H9 (cell line): ENCODE data around the gene SLC34A3. TPM values are rescaled to one million over a fixed set of nuclear protein-coding genes. Genes with fewer than 3 reads are reported as not detected.

Experiments
- DNase-seq: peaks from one replicate; pipeline ENCODE4 v3.0.0-alpha.2; 2017
- H2AFZ ChIP-seq: one replicate; pipeline ENCODE4 v1.6.1; 2013; ENCODE audit warnings: mild to moderate bottlenecking, low read length, control low read depth, moderate library complexity
- H2AK5ac ChIP-seq: 2 replicates; pipeline ENCODE4 v1.6.1; 2013; ENCODE audit warnings: low read length, control low read depth, mixed read lengths; ENCODE audit not compliant: insufficient read length
- H2BK120ac ChIP-seq: one replicate; pipeline ENCODE4 v1.6.1; 2013; ENCODE audit warnings: low read depth, mild to moderate bottlenecking, low read length, control low read depth, inconsistent platforms; ENCODE audit not compliant: poor library complexity, severe bottlenecking
- H2BK12ac ChIP-seq: 2 replicates; pipeline ENCODE4 v1.6.1; 2013; ENCODE audit warnings: low read length, control low read depth, mixed read lengths, low read depth; ENCODE audit not compliant: insufficient read length
- H2BK15ac ChIP-seq: 2 replicates; pipeline ENCODE4 v1.6.1; 2013; ENCODE audit warnings: low read depth, low read length, control low read depth
- H2BK20ac ChIP-seq: one replicate; pipeline ENCODE4 v1.6.1; 2013; ENCODE audit warnings: low read depth, mild to moderate bottlenecking, low read length, control low read depth, inconsistent platforms; ENCODE audit not compliant: poor library complexity, severe bottlenecking
- H2BK5ac ChIP-seq: 2 replicates; pipeline ENCODE4 v1.6.1; 2013; ENCODE audit warnings: low read length, control low read depth, mixed read lengths; ENCODE audit not compliant: insufficient read length
- H3K14ac ChIP-seq: 2 replicates; pipeline ENCODE4 v1.6.1; 2013; ENCODE audit warnings: low read length, control low read depth; ENCODE audit not compliant: insufficient read depth
- H3K18ac ChIP-seq: 2 replicates; pipeline ENCODE4 v1.6.1; 2013; ENCODE audit warnings: low read depth, mild to moderate bottlenecking, mixed read lengths, low read length, control low read depth; ENCODE audit not compliant: insufficient read length
- H3K23ac ChIP-seq: 2 replicates; pipeline ENCODE4 v1.6.1; 2013; ENCODE audit warnings: low read length, control low read depth, mixed read lengths, low read depth; ENCODE audit not compliant: insufficient read length
- H3K23me2 ChIP-seq: 2 replicates; pipeline ENCODE4 v1.6.1; 2013; ENCODE audit warnings: low read depth, mild to moderate bottlenecking, mixed read lengths, low read length, control low read depth; ENCODE audit not compliant: insufficient read length, poor library complexity, severe bottlenecking
- H3K27ac ChIP-seq: 2 replicates; pipeline ENCODE4 v1.5.1; 2013; ENCODE audit warnings: low read length, control low read depth, mixed read lengths, low read depth; ENCODE audit not compliant: insufficient read length
- H3K27me3 ChIP-seq: 2 replicates; pipeline ENCODE4 v1.6.1; 2013; ENCODE audit warnings: low read length, control low read depth, inconsistent platforms; ENCODE audit not compliant: insufficient read depth
- H3K4ac ChIP-seq: 2 replicates; pipeline ENCODE4 v1.6.1; 2013; ENCODE audit warnings: low read depth, mild to moderate bottlenecking, control low read depth, inconsistent platforms, low read length, moderate library complexity
- H3K4me1 ChIP-seq: 2 replicates; pipeline ENCODE4 v1.6.1; 2013; ENCODE audit warnings: low read length, control low read depth, inconsistent platforms; ENCODE audit not compliant: insufficient read depth
- H3K4me2 ChIP-seq: 2 replicates; pipeline ENCODE4 v1.6.1; 2013; ENCODE audit warnings: low read length, control low read depth, mixed read lengths; ENCODE audit not compliant: insufficient read length, insufficient read depth
- H3K56ac ChIP-seq: 2 replicates; pipeline ENCODE4 v1.6.1; 2013; ENCODE audit warnings: low read depth, mild to moderate bottlenecking, mixed read lengths, low read length, control low read depth; ENCODE audit not compliant: insufficient read length
- H3K79me1 ChIP-seq: 2 replicates; pipeline ENCODE4 v1.6.1; 2013; ENCODE audit warnings: low read depth, mild to moderate bottlenecking, moderate library complexity, low read length, control low read depth, inconsistent platforms; ENCODE audit not compliant: insufficient read depth, poor library complexity, severe bottlenecking
- H3K79me2 ChIP-seq: 2 replicates; pipeline ENCODE4 v1.6.1; 2013; ENCODE audit warnings: low read length, control low read depth, inconsistent platforms; ENCODE audit not compliant: insufficient read depth
- H3K9ac ChIP-seq: 2 replicates; pipeline ENCODE4 v1.6.1; 2013; ENCODE audit warnings: low read length, control low read depth, mixed read lengths; ENCODE audit not compliant: insufficient read length; ENCODE audit errors: extremely low read depth
- H3K9me3 ChIP-seq: one replicate; pipeline ENCODE4 v1.6.1; 2013; ENCODE audit warnings: low read depth, low read length, inconsistent platforms; ENCODE audit not compliant: control insufficient read depth
- H3T11ph ChIP-seq: one replicate; pipeline ENCODE4 v1.6.1; 2013; ENCODE audit warnings: mild to moderate bottlenecking, low read length, control low read depth, inconsistent platforms
- H4K20me1 ChIP-seq: one replicate; pipeline ENCODE4 v1.6.1; 2013; ENCODE audit not compliant: control insufficient read depth, insufficient read length, insufficient read depth
- H4K5ac ChIP-seq: 2 replicates; pipeline ENCODE4 v1.6.1; 2013; ENCODE audit warnings: low read depth, mild to moderate bottlenecking, mixed read lengths, low read length, control low read depth; ENCODE audit not compliant: insufficient read length
- H4K8ac ChIP-seq: replicated peaks from 2 replicates; pipeline ENCODE4 v1.6.1; 2013; ENCODE audit warnings: low read length, control low read depth, mixed read lengths, low read depth; ENCODE audit not compliant: insufficient read length
- H4K91ac ChIP-seq: 2 replicates; pipeline ENCODE4 v1.6.1; 2013; ENCODE audit warnings: low read depth, mild to moderate bottlenecking, moderate library complexity, mixed read lengths, low read length, control low read depth; ENCODE audit not compliant: insufficient read length
- H3K27ac Mint-ChIP-seq, 3 experiments: 2 replicates in 2 of 3; 3 replicates in 1 of 3; pipeline ENCODE4 v1.8.0; 2020 to 2021; ENCODE audit warnings: mixed read lengths in 3 of 3, mild to moderate bottlenecking in 1 of 3, moderate library complexity in 1 of 3
- H3K27me3 Mint-ChIP-seq: 2 replicates; pipeline ENCODE4 v1.8.0; 2021; ENCODE audit warnings: low read depth, mild to moderate bottlenecking, moderate library complexity, mixed read lengths
- H3K36me3 Mint-ChIP-seq, 3 experiments: 2 replicates in 2 of 3; 3 replicates in 1 of 3; pipeline ENCODE4 v1.8.0; 2020 to 2021; ENCODE audit warnings: low read depth in 3 of 3, mixed read lengths in 3 of 3; ENCODE audit not compliant: insufficient read depth in 1 of 3
- H3K4me1 Mint-ChIP-seq, 2 experiments: 2 replicates each; pipeline ENCODE4 v1.8.0; 2020; ENCODE audit warnings: mixed read lengths in 2 of 2
- H3K4me3 Mint-ChIP-seq, 2 experiments: 2 replicates in 1 of 2; 3 replicates in 1 of 2; pipeline ENCODE4 v1.8.0; 2020 to 2021; ENCODE audit warnings: mild to moderate bottlenecking in 2 of 2, mixed read lengths in 2 of 2, moderate library complexity in 1 of 2
- H3K9me3 Mint-ChIP-seq, 2 experiments: 2 replicates in 1 of 2; 3 replicates in 1 of 2; pipeline ENCODE4 v1.8.0; 2020; ENCODE audit warnings: mild to moderate bottlenecking in 2 of 2, mixed read lengths in 2 of 2, moderate library complexity in 1 of 2
- WGBS: extraction: QIAGEN DNeasy Blood & Tissue Kit; methylation state at CpG from one replicate; pipeline ENCODE4 v1.1.7; 2013; ENCODE audit warnings: missing lambda C conversion rate, low lambda C conversion rate, mixed read lengths; ENCODE audit not compliant: insufficient read length; ENCODE audit errors: extremely low coverage; 5-methylcytosine and 5-hydroxymethylcytosine counted together
- total RNA-seq: library from RNA; stranded (reverse); gene quantifications from 2 replicates; pipeline ENCODE4 v1.2.1, GENCODE V29; 2021
- TF ChIP-seq, protein P1 (sequence below): fragments of 200-600 bp; sonication (generic); conservative IDR thresholded peaks from 3 replicates; pipeline ENCODE4 v1.8.0; 2021; ENCODE audit warnings: antibody characterized with exemption, mild to moderate bottlenecking

Gene SLC34A3
- total RNA-seq, 1 experiment from 2014 or later: not detected

DNA sequence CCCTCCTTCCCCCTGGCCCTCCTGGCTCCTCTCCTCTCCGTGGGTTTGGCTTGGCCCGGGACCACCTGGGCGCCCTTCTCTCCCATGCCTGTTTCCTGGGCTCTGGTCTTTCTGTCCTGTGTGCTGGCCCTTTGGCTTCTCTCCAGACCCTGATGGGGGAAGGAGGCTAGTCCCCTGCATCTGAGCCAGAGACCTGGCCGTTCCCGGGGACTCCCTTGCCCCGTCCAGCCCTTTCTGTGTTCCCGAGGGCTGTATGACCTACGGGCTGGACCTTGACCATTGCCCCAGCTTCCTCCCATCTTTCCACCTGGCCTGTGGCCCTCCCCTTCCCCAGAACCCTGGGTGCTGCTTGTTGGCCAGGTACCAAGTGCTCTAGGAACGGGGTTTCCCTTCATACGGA, 32.8 kb downstream of the SLC34A3 start:
- no peaks in the 10 kb centered on the region for H3K27me3 ChIP-seq
- Mint-ChIP-seq H3K36me3 (peaks cover 11 to 50% (median 38%) of the 10 kb centered on the region in 3 experiments; a peak in 6 of 7 replicates), H3K27ac (no peak overlapping the region), H3K4me1 (0 out of 4 replicates have a peak, but pooled peaks cover 0 to 3% of the 10 kb centered on the region in 2 experiments), H3K27me3 (no peaks in the 10 kb centered on the region; the same call in 1 of the 2 replicates), H3K9me3 (no peaks in the 10 kb centered on the region), H3K4me3 (no peak overlapping the region; a peak in 1 of 5 replicates)
- no peak overlapping the region for H2BK12ac ChIP-seq
- H3T11ph ChIP-seq: no peak overlapping the region
- H4K8ac ChIP-seq: no peak overlapping the region
- H3K9me3 ChIP-seq: no peaks in the 10 kb centered on the region
- no peak overlapping the region for H2AK5ac ChIP-seq
- no peak overlapping the region for H3K9ac ChIP-seq
- whole genome bisulfite sequencing: no CpG with 5 or more reads among the region's 10 CpGs
- H4K91ac ChIP-seq: no peak overlapping the region
- no peak overlapping the region for H3K4ac ChIP-seq
- H3K79me1 ChIP-seq: no peaks in the 10 kb centered on the region
- no peak overlapping the region for H2BK5ac ChIP-seq
- no peak overlapping the region for H3K56ac ChIP-seq
- no peak overlapping the region for H2AFZ ChIP-seq
- H3K18ac ChIP-seq: no peak overlapping the region
- H3K14ac ChIP-seq: no peak overlapping the region
- H3K23ac ChIP-seq: no peak overlapping the region
- TF ChIP-seq, protein P1, sequence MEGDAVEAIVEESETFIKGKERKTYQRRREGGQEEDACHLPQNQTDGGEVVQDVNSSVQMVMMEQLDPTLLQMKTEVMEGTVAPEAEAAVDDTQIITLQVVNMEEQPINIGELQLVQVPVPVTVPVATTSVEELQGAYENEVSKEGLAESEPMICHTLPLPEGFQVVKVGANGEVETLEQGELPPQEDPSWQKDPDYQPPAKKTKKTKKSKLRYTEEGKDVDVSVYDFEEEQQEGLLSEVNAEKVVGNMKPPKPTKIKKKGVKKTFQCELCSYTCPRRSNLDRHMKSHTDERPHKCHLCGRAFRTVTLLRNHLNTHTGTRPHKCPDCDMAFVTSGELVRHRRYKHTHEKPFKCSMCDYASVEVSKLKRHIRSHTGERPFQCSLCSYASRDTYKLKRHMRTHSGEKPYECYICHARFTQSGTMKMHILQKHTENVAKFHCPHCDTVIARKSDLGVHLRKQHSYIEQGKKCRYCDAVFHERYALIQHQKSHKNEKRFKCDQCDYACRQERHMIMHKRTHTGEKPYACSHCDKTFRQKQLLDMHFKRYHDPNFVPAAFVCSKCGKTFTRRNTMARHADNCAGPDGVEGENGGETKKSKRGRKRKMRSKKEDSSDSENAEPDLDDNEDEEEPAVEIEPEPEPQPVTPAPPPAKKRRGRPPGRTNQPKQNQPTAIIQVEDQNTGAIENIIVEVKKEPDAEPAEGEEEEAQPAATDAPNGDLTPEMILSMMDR: no peak
- no peak overlapping the region for H4K5ac ChIP-seq
- H3K4me2 ChIP-seq: no peak overlapping the region
- H4K20me1 ChIP-seq: no peaks in the 10 kb centered on the region
- no peaks in the 10 kb centered on the region for H3K23me2 ChIP-seq
- no peaks in the 10 kb centered on the region for H3K79me2 ChIP-seq
- no peak overlapping the region for H2BK120ac ChIP-seq
- no peak overlapping the region for H2BK15ac ChIP-seq
- no peak overlapping the region for H2BK20ac ChIP-seq
- DNase-seq: no peak
- no peak overlapping the region for H3K27ac ChIP-seq
- H3K4me1 ChIP-seq: no peaks in the 10 kb centered on the region
